Measurements from ENCODE around the gene ITPKA.
A peak's percentile ranks its signal among the peaks of the same experiment; 100 is the strongest.

The ITPKA gene

GRCh38 chr15:41511331-41511898 lies 17.7 kb downstream of the ITPKA start:
- DNase-seq (ENCODE audit: low read depth, low spot score), result peak; percentile 42

- DNase-seq (ENCODE audit: low read depth, low spot score), result no peak
Observed at GRCh38 chr15:41511899-41512369, 18.3 kb downstream of the ITPKA start.

GRCh38 chr15:41512512-41512939 lies 18.9 kb downstream of the ITPKA start:
- DNase-seq (ENCODE audit: low read depth, low spot score), result peak; percentile 17

GRCh38 chr15:41512940-41513505 lies 19.3 kb downstream of the ITPKA start:
- peak; percentile 39 for DNase-seq (ENCODE audit: low read depth, low spot score)

GRCh38 chr15:41513506-41514227 lies 20.0 kb downstream of the ITPKA start, which contains the start of gene LTK:
Gene LTK (minus strand): TSS chr15:41513827. CDS start chr15:41513709, 118 bp downstream.
- DNase-seq (ENCODE audit: low read depth, low spot score), result peak; percentile 69

- DNase-seq (ENCODE audit: low read depth, low spot score), result no peak
Observed at GRCh38 chr15:41517895-41518449, 24.3 kb downstream of the ITPKA start.

GRCh38 chr15:41520636-41521035 lies 27.0 kb downstream of the ITPKA start:
- DNase-seq (ENCODE audit: low read depth, low spot score), result no peak

GRCh38 chr15:41521614-41522013 lies 27.9 kb downstream of the ITPKA start:
- DNase-seq (ENCODE audit: low read depth, low spot score), result no peak

GRCh38 chr15:41523097-41523496 lies 29.4 kb downstream of the ITPKA start:
- DNase-seq (ENCODE audit: low read depth, low spot score), result no peak

- DNase-seq (ENCODE audit: low read depth, low spot score), result no peak
Observed at GRCh38 chr15:41530363-41530956, 36.8 kb downstream of the ITPKA start.

GRCh38 chr15:41535544-41535943 lies 41.9 kb downstream of the ITPKA start:
- no peak for DNase-seq (ENCODE audit: low read depth, low spot score)

GRCh38 chr15:41536866-41537265 lies 43.2 kb downstream of the ITPKA start:
- DNase-seq (ENCODE audit: low read depth, low spot score), result no peak

GRCh38 chr15:41543521-41543870 lies 49.8 kb downstream of the ITPKA start:
- peak; percentile 16 for DNase-seq (ENCODE audit: low read depth, low spot score)

GRCh38 chr15:41544650-41545015 lies 51.0 kb downstream of the ITPKA start:
- no peak for DNase-seq (ENCODE audit: low read depth, low spot score)

GRCh38 chr15:41545218-41545617 lies 51.5 kb downstream of the ITPKA start:
- no peak for DNase-seq (ENCODE audit: low read depth, low spot score)

GRCh38 chr15:41546851-41547786 lies 53.4 kb downstream of the ITPKA start:
- no peak for DNase-seq (ENCODE audit: low read depth, low spot score)

- DNase-seq (ENCODE audit: low read depth, low spot score), result no peak
Observed at GRCh38 chr15:41550066-41550775, 56.5 kb downstream of the ITPKA start.
